Measurements from ENCODE around the gene FGF9.

Gene FGF9

DNA sequence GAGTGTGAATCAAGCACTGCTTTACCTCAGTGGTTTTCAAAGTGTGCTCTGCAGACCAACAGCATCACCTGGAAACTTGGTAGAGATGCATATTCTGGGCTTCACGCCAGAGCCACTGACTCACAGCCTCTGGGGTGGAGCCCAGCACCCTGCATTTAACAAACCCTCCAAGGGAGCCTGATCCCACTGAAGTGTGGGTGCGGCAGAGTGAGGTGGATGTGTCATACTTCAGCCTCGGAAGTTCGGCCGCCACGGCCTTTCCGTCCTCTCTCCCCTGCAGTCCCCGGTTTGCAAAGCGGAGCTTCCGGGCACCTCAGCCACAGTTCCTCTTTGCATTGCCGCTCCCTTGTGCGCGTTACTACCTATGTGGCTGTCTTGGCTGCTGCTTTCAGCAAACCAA lies 33.6 kb upstream of the FGF9 start:
- no peaks in the 10 kb centered on the region for H4K20me1 ChIP-seq (ENCODE audit: insufficient read depth, low read length)
- H3K9ac ChIP-seq (ENCODE audit: low read length), result peak overlapping the region; percentile 17; the same call in 1 of the 2 replicates
- no peak for TF ChIP-seq EZH2phosphoT487 (IDR thresholded peaks at IDR 0.05; ENCODE audit: low read depth)
- no peak for TF ChIP-seq CTCF (IDR thresholded peaks at IDR 0.05; ENCODE audit: low read depth, low read length)
- H3K4me2 ChIP-seq (ENCODE audit: low read length), result peak overlapping the region; percentile 80
- no peaks in the 10 kb centered on the region for H3K79me2 ChIP-seq (ENCODE audit: low read length)
- peaks cover 8% of the 10 kb centered on the region for H3K4me1 ChIP-seq (ENCODE audit: low read length)
- no peaks in the 10 kb centered on the region for H3K9me3 ChIP-seq (ENCODE audit: insufficient read depth, low read length)
- H3K27ac ChIP-seq (ENCODE audit: low read length), result no peak overlapping the region
- no peaks in the 10 kb centered on the region for H3K27me3 ChIP-seq (ENCODE audit: low read depth, low read length)
- H3K4me3 ChIP-seq (ENCODE audit: low read length), result peak overlapping the region; percentile 63
- peak overlapping the region; percentile 58 for H2AFZ ChIP-seq (ENCODE audit: low read depth, low read length)
- no peaks in the 10 kb centered on the region for H3K36me3 ChIP-seq (replicated peaks; ENCODE audit: low read depth, low read length)

- H3K27me3 ChIP-seq (ENCODE audit: low read depth, low read length), result no peaks in the 10 kb centered on the region
- H3K9me3 ChIP-seq (ENCODE audit: insufficient read depth, low read length), result no peaks in the 10 kb centered on the region
- no peak for TF ChIP-seq EZH2phosphoT487 (IDR thresholded peaks at IDR 0.05; ENCODE audit: low read depth)
- peak; percentile 93 for TF ChIP-seq CTCF (IDR thresholded peaks at IDR 0.05; ENCODE audit: low read depth, low read length)
- H3K36me3 ChIP-seq (replicated peaks; ENCODE audit: low read depth, low read length), result no peaks in the 10 kb centered on the region
- no peak overlapping the region for H3K9ac ChIP-seq (ENCODE audit: low read length)
- H3K27ac ChIP-seq (ENCODE audit: low read length), result no peak overlapping the region
- H3K4me3 ChIP-seq (ENCODE audit: low read length), result peak overlapping the region; percentile 63; the same call in 1 of the 2 replicates
- H3K4me1 ChIP-seq (ENCODE audit: low read length), result peaks cover 8% of the 10 kb centered on the region
- no peaks in the 10 kb centered on the region for H4K20me1 ChIP-seq (ENCODE audit: insufficient read depth, low read length)
- H3K4me2 ChIP-seq (ENCODE audit: low read length), result peak overlapping the region; percentile 80
- H2AFZ ChIP-seq (ENCODE audit: low read depth, low read length), result 0 out of 2 replicates have a peak overlapping the region, but pooled peaks have one; percentile 58
- H3K79me2 ChIP-seq (ENCODE audit: low read length), result no peaks in the 10 kb centered on the region
Observed at GRCh38 chr13:21638319-21639282, 32.3 kb upstream of the FGF9 start.

DNA sequence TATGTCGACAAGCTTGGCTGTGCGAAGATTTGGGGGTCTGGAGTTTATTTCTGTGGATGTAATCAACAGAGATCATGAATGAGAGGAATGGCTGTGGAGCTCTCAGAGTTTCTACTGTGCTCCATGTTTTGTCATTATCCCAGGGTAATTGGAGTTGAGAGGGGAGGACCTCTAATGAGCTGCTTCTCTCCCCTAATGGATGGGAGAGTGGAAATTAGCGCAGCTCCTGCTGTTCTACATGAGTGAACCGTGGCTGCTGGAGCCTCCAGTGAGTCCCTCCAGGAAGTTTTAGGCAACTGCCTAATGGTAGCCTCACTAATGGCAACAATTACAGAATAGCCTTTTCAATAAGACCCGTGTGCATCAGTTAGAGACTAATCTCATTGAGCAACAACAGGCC lies 31.3 kb upstream of the FGF9 start:
- H3K9me3 ChIP-seq (ENCODE audit: insufficient read depth, low read length), result no peaks in the 10 kb centered on the region
- H4K20me1 ChIP-seq (ENCODE audit: insufficient read depth, low read length), result no peaks in the 10 kb centered on the region
- H3K27me3 ChIP-seq (ENCODE audit: low read depth, low read length), result no peaks in the 10 kb centered on the region
- H3K4me2 ChIP-seq (ENCODE audit: low read length), result no peak overlapping the region
- no peaks in the 10 kb centered on the region for H3K36me3 ChIP-seq (replicated peaks; ENCODE audit: low read depth, low read length)
- H3K4me1 ChIP-seq (ENCODE audit: low read length), result peaks cover 8% of the 10 kb centered on the region
- no peaks in the 10 kb centered on the region for H3K79me2 ChIP-seq (ENCODE audit: low read length)
- no peak overlapping the region for H2AFZ ChIP-seq (ENCODE audit: low read depth, low read length)
- TF ChIP-seq EZH2phosphoT487 (IDR thresholded peaks at IDR 0.05; ENCODE audit: low read depth) (no peak), CTCF (IDR thresholded peaks at IDR 0.05; ENCODE audit: low read depth, low read length) (no peak)
- no peak overlapping the region for H3K27ac ChIP-seq (ENCODE audit: low read length)
- H3K9ac ChIP-seq (ENCODE audit: low read length), result no peak overlapping the region
- H3K4me3 ChIP-seq (ENCODE audit: low read length), result no peak overlapping the region

GRCh38 chr13:21641629-21642028 lies 29.2 kb upstream of the FGF9 start:
- H3K9me3 ChIP-seq (ENCODE audit: insufficient read depth, low read length), result no peaks in the 10 kb centered on the region
- no peak overlapping the region for H3K4me2 ChIP-seq (ENCODE audit: low read length)
- H3K27ac ChIP-seq (ENCODE audit: low read length), result no peak overlapping the region
- no peak overlapping the region for H3K9ac ChIP-seq (ENCODE audit: low read length)
- H3K4me1 ChIP-seq (ENCODE audit: low read length), result peaks cover 8% of the 10 kb centered on the region
- H4K20me1 ChIP-seq (ENCODE audit: insufficient read depth, low read length), result no peaks in the 10 kb centered on the region
- no peaks in the 10 kb centered on the region for H3K79me2 ChIP-seq (ENCODE audit: low read length)
- no peak overlapping the region for H3K4me3 ChIP-seq (ENCODE audit: low read length)
- no peaks in the 10 kb centered on the region for H3K27me3 ChIP-seq (ENCODE audit: low read depth, low read length)
- H2AFZ ChIP-seq (ENCODE audit: low read depth, low read length), result no peak overlapping the region
- TF ChIP-seq EZH2phosphoT487 (IDR thresholded peaks at IDR 0.05; ENCODE audit: low read depth), result no peak
- TF ChIP-seq CTCF (IDR thresholded peaks at IDR 0.05; ENCODE audit: low read depth, low read length), result no peak
- H3K36me3 ChIP-seq (replicated peaks; ENCODE audit: low read depth, low read length), result no peaks in the 10 kb centered on the region

All from OCI-LY3 (cell line).